ENCODE results near the gene IP6K3.

Gene IP6K3

GRCh38 chr6:33693186-33694105 lies 53.3 kb downstream of the IP6K3 start:
- POLR2A ChIA-PET: interaction anchor here (0.6 kb wide), 1 partner anchor 550 kb away, joined by 3 read pairs; no protein-coding TSS in a partner anchor
- TF ChIP-seq CTCF (IDR thresholded peaks at IDR 0.05; ENCODE audit: control extremely low read depth, extremely low read depth, low read depth, missing control alignments): no peak
- DNase-seq (ENCODE audit: extremely low spot score): no peak
- CTCF ChIA-PET: interaction anchor here (0.7 to 5.2 kb wide), 6 partner anchors 8 to 105 kb away, joined by 3 to 39 read pairs (median 4); partner anchors contain the start of gene UQCC2

GRCh38 chr6:33692760-33693158 lies 53.9 kb downstream of the IP6K3 start:
- TF ChIP-seq CTCF (IDR thresholded peaks at IDR 0.05; ENCODE audit: control extremely low read depth, extremely low read depth, low read depth, missing control alignments): no peak
- POLR2A ChIA-PET: no interaction called here
- no peak for DNase-seq (ENCODE audit: extremely low spot score)
- CTCF ChIA-PET: interaction anchor here (1.2 to 5.2 kb wide), 3 partner anchors 9 to 79 kb away, joined by 3 to 39 read pairs (median 6); partner anchors contain the start of gene UQCC2

- DNase-seq (ENCODE audit: extremely low spot score): no peak
- ChIA-PET CTCF (interaction anchor here (5.2 kb wide), 1 partner anchor 9 kb away, joined by 39 read pairs; no protein-coding TSS in a partner anchor), POLR2A (no interaction called here)
- TF ChIP-seq CTCF (IDR thresholded peaks at IDR 0.05; ENCODE audit: control extremely low read depth, extremely low read depth, low read depth, missing control alignments): no peak
Measured at GRCh38 chr6:33692078-33692759, 54.5 kb downstream of the IP6K3 start.

- ChIA-PET POLR2A (no interaction called here), CTCF (interaction anchor here (5.2 kb wide), 1 partner anchor 10 kb away, joined by 39 read pairs; no protein-coding TSS in a partner anchor)
Measured at GRCh38 chr6:33691456-33692077, 55.1 kb downstream of the IP6K3 start.

GRCh38 chr6:33690766-33691165 lies 55.9 kb downstream of the IP6K3 start:
- no peak for TF ChIP-seq CTCF (IDR thresholded peaks at IDR 0.05; ENCODE audit: control extremely low read depth, extremely low read depth, low read depth, missing control alignments)
- no peak for DNase-seq (ENCODE audit: extremely low spot score)
- ChIA-PET CTCF (interaction anchor here (1.2 to 5.2 kb wide), 3 partner anchors 11 to 32 kb away, joined by 3 to 39 read pairs (median 4); no protein-coding TSS in a partner anchor), POLR2A (no interaction called here)

More at GRCh38 chr6:33691456-33692077, 55.1 kb downstream of the IP6K3 start:
- no peak for TF ChIP-seq CTCF (IDR thresholded peaks at IDR 0.05; ENCODE audit: control extremely low read depth, extremely low read depth, low read depth, missing control alignments)
- DNase-seq (ENCODE audit: extremely low spot score): no peak

- ChIA-PET CTCF (interaction anchor here (1.0 to 5.2 kb wide), 4 partner anchors 12 to 42 kb away, joined by 3 to 39 read pairs (median 4); no protein-coding TSS in a partner anchor), POLR2A (no interaction called here)
- no peak for DNase-seq (ENCODE audit: extremely low spot score)
- no peak for TF ChIP-seq CTCF (IDR thresholded peaks at IDR 0.05; ENCODE audit: control extremely low read depth, extremely low read depth, low read depth, missing control alignments)
Measured at GRCh38 chr6:33689879-33690278, 56.8 kb downstream of the IP6K3 start.
